GM06990 (cell line): ENCODE measurements around the gene JADE2.

Experiments used
- DNase-seq: peaks from one replicate; pipeline ENCODE4 v3.0.0-alpha.2; 2011; ENCODE audit not compliant: insufficient read length; ENCODE audit errors: extremely low read depth
- H3K27me3 ChIP-seq: replicated peaks from 2 replicates; pipeline ENCODE4 v1.6.0; 2011; ENCODE audit warnings: low read length; ENCODE audit not compliant: control insufficient read depth, insufficient read depth
- H3K36me3 ChIP-seq: 2 replicates; pipeline ENCODE4 v1.5.1; 2011; ENCODE audit warnings: low read length; ENCODE audit not compliant: control insufficient read depth, insufficient read depth
- H3K4me3 ChIP-seq: replicated peaks from 2 replicates; pipeline ENCODE4 v1.5.1; 2011; ENCODE audit warnings: low read depth, mild to moderate bottlenecking, control low read depth, low read length
- CTCF ChIP-seq: IDR thresholded peaks from 2 replicates; pipeline ENCODE4 v1.5.1; 2011; ENCODE audit warnings: low read length, control low read depth, mild to moderate bottlenecking, inconsistent platforms; ENCODE audit not compliant: insufficient read depth, poor library complexity, severe bottlenecking

The JADE2 gene

GRCh38 chr5:134566741-134567221 lies 41.3 kb downstream of the JADE2 start:
- TF ChIP-seq CTCF = no peak
- Histone ChIP-seq H3K27me3 (no peaks in the 10 kb centered on the region), H3K36me3 (peaks cover 67% of the 10 kb centered on the region), H3K4me3 (no peak overlapping the region)
- no peak for DNase-seq

- TF ChIP-seq CTCF = no peak
- no peaks in the 10 kb centered on the region for H3K27me3 ChIP-seq
- DNase-seq = no peak
- H3K4me3 ChIP-seq = no peak overlapping the region
- peaks cover 66% of the 10 kb centered on the region for H3K36me3 ChIP-seq
These were observed 42.3 kb downstream of the JADE2 start for GRCh38 chr5:134567641-134568336.

DNA sequence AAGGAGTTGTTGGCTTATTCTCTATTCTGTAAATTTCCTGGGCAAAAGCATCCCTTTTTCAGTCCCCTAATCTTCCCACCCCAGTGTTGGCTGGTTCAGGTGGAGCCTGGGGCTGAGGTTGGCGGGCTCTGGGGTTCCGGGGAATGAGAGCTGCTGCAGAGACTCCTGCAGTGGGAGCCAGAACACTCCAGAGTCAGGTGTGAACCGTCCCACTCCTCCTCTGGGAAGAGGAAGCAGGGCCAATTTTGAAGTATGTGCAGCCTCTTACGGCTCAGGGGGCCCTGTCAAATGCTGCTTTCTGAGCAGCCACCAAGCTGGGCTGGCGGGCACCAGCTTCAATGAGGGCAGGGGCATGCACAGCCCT lies 42.8 kb downstream of the JADE2 start:
- no peak for TF ChIP-seq CTCF
- H3K36me3 ChIP-seq = peaks cover 68% of the 10 kb centered on the region
- DNase-seq = no peak
- H3K27me3 ChIP-seq = no peaks in the 10 kb centered on the region
- no peak overlapping the region for H3K4me3 ChIP-seq

DNA sequence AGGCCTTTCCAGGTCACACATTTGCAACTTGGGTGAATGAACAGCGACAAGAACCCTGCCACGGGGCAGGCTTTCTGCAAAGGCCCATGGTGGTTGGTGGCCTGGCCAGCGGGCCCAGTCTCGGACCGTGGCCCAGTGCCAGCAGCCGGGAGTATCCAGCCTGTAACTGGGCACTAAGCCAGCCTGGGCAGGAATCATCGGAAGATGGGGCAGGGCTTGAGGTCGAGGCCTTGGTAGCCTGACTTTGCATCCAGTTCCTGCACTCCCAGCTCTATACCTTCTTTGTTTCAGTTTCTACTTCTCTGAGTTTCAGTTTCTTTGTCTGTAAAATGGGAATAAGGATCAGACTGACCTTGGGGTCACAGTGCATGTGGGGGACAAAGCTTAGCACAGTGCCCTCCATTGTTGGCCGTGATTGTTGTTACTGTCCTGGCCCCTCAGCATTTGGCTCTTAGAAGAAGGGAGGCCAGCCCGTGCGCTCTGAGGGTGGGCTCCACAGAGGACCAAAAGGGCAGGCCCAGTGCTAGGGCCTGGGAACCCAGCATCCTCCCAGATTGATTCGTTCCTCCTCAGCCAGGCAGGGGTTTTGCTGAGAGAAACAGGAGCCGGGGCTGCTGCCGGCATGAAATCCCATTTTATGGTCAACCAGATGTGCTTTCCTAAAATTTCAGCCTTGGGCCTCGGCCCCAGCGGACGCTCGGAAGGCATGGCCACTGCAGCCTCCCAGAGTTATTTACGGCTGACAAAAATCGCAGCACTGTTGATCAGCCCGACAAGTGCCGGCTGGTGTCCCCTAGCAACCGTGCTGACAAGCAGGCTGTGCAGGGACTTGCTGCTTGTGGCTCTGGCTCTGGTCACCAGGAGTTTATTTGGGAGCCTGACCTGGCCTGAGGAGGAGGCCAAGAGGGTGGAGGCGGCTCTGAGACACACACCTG lies 43.6 kb downstream of the JADE2 start:
- peaks cover 68% of the 10 kb centered on the region for H3K36me3 ChIP-seq
- no peak for TF ChIP-seq CTCF
- no peak for DNase-seq
- H3K27me3 ChIP-seq = no peaks in the 10 kb centered on the region
- no peak overlapping the region for H3K4me3 ChIP-seq

- no peak for TF ChIP-seq CTCF
- Histone ChIP-seq H3K27me3 (no peaks in the 10 kb centered on the region), H3K4me3 (no peak overlapping the region), H3K36me3 (peaks cover 65% of the 10 kb centered on the region)
- no peak for DNase-seq
These were observed 44.4 kb downstream of the JADE2 start for GRCh38 chr5:134569758-134570364.
